Measurements from ENCODE around the gene NHSL2.

DNA sequence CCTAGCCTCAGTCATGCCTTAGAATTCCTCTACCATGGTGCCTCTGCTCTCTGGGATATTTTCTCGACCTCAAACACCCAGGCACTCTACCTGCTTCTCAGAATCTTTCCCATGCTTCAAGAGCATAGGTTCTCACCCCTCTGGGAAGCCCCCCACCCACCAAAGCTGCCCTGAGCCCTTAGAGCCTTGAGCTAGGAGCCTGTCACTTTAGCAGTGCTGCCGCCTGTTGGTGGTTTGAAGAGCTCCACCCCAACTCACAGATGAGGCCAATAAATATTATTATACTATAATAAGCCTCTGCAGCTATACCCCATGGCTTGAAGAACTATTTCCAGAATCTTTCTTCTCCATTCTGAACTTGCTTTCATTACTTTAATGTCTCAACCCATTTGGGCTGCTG lies 111.3 kb downstream of the NHSL2 start:
- TF ChIP-seq POLR2A (IDR thresholded peaks at IDR 0.05) (no peak), CTCF (IDR thresholded peaks at IDR 0.05) (no peak)
